HG03575 (cell line): ENCODE measurements around the gene OR6K2.
"Not testable (repeated sequence)": the region's sequence is repeated elsewhere in the genome, so short reads cannot be mapped to it uniquely, and the experiment has no call there.

Experiments used
- ATAC-seq: cut with Tn5 transposase; IDR thresholded peaks from one replicate; pipeline ENCODE4 v1.9.1; 2021; ENCODE audit not compliant: unreplicated experiment, insufficient number of reproducible peaks, low FRiP score; ENCODE audit errors: extremely low read depth

Gene OR6K2

GRCh38 chr1:158700552-158700951, at the start of gene OR6K2:
TSS of gene OR6K2 (minus strand) at chr1:158700652. CDS start at chr1:158700652, 0 bp downstream.
- ATAC-seq = no peak

GRCh38 chr1:158735848-158736247, 35.4 kb upstream of the OR6K2 start:
- no peak for ATAC-seq

GRCh38 chr1:158732524-158732923, 32.1 kb upstream of the OR6K2 start:
- ATAC-seq = no peak

GRCh38 chr1:158731707-158732106, 31.3 kb upstream of the OR6K2 start:
- ATAC-seq = no peak

GRCh38 chr1:158730453-158730852, 30.0 kb upstream of the OR6K2 start:
- ATAC-seq = no peak

GRCh38 chr1:158728510-158729225, 28.2 kb upstream of the OR6K2 start:
- no peak for ATAC-seq

GRCh38 chr1:158724442-158724841, 24.0 kb upstream of the OR6K2 start:
- no peak for ATAC-seq

- no peak for ATAC-seq
These were observed 20.2 kb upstream of the OR6K2 start, which contains the start of gene OR6K3 for GRCh38 chr1:158720620-158721019. TSS of gene OR6K3 (minus strand) at chr1:158720720. CDS start at chr1:158718115, 2,605 bp downstream.

GRCh38 chr1:158719664-158720063, 19.2 kb upstream of the OR6K2 start:
- no peak for ATAC-seq

- ATAC-seq = no peak
These were observed 16.9 kb upstream of the OR6K2 start for GRCh38 chr1:158717344-158717743.

GRCh38 chr1:158716335-158716734, 15.9 kb upstream of the OR6K2 start:
- ATAC-seq = no peak

GRCh38 chr1:158714754-158715153, 14.3 kb upstream of the OR6K2 start:
- ATAC-seq = no peak

GRCh38 chr1:158711098-158711497, 10.6 kb upstream of the OR6K2 start:
- no peak for ATAC-seq

- ATAC-seq = no peak
These were observed 5.6 kb upstream of the OR6K2 start for GRCh38 chr1:158706096-158706495.

GRCh38 chr1:158694596-158694995, 5.9 kb downstream of the OR6K2 start:
- no peak for ATAC-seq

GRCh38 chr1:158692356-158692755, 8.1 kb downstream of the OR6K2 start:
- ATAC-seq = no peak

GRCh38 chr1:158691907-158692306, 8.5 kb downstream of the OR6K2 start:
- ATAC-seq = no peak

GRCh38 chr1:158691149-158691548, 9.3 kb downstream of the OR6K2 start:
- not testable (repeated sequence) for ATAC-seq

GRCh38 chr1:158689875-158690274, 10.6 kb downstream of the OR6K2 start:
- no peak for ATAC-seq

- ATAC-seq = no peak
These were observed 11.3 kb downstream of the OR6K2 start for GRCh38 chr1:158689110-158689509.

- not testable (repeated sequence) for ATAC-seq
These were observed 12.1 kb downstream of the OR6K2 start for GRCh38 chr1:158688343-158688742.
